ENCODE results near the gene SLC35G4.
"Not testable (repeated sequence)": the region's sequence is repeated elsewhere in the genome, so short reads cannot be mapped to it uniquely, and the experiment has no call there.

The SLC35G4 gene

GRCh38 chr18:11613611-11614010 lies 4.2 kb downstream of the SLC35G4 start:
- DNase-seq (ENCODE audit: low read depth) = not testable (repeated sequence)

DNA sequence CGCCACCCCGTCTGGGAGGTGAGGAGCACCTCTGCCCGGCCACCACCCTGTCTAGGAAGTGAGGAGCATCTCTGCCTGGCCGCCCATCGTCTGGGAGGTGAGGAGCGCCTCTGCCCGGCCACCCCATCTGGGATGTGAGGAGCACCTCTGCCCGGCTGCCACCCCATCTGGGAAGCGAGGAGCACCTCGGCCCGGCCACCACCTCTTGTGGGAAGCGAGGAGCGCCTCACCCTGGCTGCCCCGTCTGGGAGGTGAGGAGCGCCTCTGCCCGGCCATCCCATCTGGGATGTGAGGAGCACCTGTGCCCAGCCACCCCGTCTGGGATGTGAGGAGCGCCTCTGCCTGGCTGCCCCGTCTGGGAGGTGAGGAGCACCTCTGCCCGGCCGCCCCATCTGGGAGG lies 4.6 kb downstream of the SLC35G4 start:
- not testable (repeated sequence) for DNase-seq (ENCODE audit: low read depth)

DNA sequence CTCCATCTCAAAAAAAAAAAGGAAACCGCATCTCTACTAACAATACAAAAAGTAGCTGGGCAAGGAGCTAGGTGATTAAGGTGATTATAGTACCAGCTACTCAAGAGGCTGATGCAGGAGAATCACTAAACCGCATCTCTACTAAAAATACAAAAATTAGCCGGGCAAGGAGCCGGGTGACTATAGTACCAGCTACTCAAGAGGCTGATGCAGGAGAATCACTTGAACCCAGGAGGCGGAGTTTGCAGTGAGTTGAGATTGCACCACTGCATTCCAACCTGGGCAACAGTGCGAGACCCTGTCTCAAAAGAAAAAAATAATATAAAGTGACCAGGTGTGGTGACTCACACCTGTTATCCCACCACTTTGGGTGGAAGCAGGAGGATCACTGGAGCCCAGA lies 5.6 kb downstream of the SLC35G4 start:
- DNase-seq (ENCODE audit: low read depth) = not testable (repeated sequence)

GRCh38 chr18:11647310-11647709 lies 37.9 kb downstream of the SLC35G4 start:
- DNase-seq (ENCODE audit: low read depth) = not testable (repeated sequence)

DNA sequence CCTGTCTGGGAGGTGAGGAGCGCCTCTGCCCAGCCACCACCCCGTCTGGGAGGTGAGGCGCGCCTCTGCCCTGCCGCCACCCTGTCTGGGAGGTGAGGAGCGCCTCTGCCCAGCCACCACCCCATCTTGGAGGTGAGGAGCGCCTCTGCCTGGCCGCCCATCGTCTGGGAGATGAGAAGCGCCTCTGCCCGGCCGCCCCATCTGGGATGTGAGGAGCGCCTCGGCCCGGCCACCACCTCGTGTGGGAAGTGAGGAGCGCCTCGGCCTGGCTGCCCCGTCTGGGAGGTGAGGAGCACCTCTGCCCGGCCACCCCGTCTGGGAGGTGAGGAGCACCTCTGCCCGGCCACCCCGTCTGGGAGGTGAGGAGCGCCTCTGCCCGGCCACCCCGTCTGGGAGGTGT lies 38.4 kb downstream of the SLC35G4 start:
- DNase-seq (ENCODE audit: low read depth) = not testable (repeated sequence)

- DNase-seq (ENCODE audit: low read depth) = no peak
These were observed 40.4 kb downstream of the SLC35G4 start for GRCh38 chr18:11649839-11650238.

DNA sequence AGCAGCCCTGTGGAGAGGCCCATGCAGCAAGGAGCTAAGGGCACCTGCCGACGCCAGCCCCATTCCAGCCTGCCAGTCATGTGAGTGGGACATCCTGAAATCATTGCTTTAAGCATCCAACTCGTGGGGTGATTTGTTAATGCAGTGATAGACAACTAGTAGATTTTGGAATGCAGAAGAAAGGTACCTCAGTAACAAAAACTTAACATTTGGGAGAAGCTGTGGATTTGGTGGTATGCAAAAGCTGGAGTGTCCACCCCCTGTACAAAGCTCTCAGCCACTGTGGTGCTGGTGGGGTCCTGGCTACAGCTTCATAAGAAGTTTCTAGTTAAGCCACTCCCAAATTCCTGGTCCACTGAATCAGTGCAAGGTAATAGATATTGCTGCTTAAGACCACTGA lies 42.5 kb downstream of the SLC35G4 start:
- DNase-seq (ENCODE audit: low read depth) = no peak

- DNase-seq (ENCODE audit: low read depth) = no peak
These were observed 44.1 kb downstream of the SLC35G4 start for GRCh38 chr18:11653521-11653920.

DNA sequence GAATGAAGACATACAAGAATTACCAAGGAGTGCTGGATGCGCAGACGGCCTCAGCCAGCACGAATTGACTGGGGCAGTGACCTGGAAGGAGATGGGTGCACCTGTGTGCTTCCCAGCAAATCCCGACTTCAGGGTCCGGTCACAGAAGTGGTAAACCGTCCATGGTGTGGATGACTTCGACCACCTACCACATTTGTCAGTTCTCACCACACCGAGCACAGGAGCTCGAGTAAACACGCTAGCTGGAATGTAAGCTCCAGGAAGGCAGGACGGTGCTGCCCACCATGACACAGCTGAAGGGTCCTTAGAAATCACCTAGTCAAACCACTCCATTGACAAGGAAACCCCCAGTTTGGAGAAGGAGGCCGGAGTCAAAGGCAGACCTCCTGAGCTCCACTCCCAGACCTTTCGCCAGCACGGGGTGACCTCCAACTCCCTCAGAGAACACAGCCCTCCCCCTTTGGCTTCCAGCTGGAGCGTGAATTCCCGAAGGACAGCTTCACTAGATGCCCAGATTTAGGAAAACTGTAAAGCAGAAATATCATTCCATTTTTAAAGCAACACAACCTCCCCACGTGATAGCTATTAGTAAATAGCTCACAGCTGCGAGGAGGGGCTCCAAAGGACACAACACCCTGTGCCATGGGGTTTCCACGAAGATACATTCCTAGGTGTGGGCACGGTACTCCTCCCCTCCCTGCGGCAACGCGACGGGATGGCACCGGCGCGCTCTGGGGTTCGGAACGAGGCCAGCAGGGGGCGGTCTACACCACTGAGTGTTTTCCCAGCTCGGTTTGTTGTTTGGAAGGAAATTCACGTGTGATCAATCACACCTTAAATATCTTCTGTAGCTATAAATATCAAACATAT lies 45.6 kb downstream of the SLC35G4 start:
- DNase-seq (ENCODE audit: low read depth) = no peak

GRCh38 chr18:11655606-11655932 lies 46.2 kb downstream of the SLC35G4 start:
- DNase-seq (ENCODE audit: low read depth) = no peak

- no peak for DNase-seq (ENCODE audit: low read depth)
These were observed 47.8 kb downstream of the SLC35G4 start for GRCh38 chr18:11657152-11657551.

DNA sequence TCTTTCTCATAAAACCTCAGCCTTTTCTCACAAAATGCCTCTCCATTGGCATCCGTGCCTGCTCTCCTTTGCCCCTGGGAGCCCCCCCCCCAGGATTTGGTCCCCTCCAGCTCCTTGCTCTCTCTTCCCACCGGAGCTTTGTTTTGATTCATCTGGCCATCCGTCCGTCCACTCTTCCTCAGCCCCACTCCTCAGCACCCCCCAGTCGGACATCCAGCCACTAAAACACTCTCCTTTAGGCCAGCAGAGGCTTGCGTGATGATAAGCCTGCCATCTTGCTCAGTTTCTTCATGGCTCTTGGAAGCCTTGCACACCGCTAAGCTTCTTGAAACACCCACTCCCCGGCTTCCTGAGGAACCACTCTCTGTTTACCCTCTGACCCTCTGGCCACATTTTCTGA lies 48.2 kb downstream of the SLC35G4 start:
- no peak for DNase-seq (ENCODE audit: low read depth)

DNA sequence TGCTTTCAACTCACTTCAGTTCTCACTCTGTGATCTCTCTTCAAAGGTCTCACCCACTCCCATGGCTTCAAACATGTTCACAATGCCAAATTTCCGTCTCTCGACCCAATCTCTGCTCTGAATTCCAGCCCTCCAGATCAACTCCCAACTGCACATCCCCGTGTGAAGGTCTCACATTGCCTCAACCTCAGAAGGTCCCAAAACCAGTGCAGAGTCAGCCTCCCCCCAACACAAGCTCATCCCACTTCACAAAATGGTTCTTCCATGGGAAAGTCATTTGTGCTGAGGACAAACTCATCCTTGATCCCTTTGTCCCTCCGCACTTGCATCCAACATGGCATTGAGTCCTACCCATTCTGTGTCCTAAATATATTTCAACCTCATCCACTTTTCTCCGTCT lies 48.6 kb downstream of the SLC35G4 start:
- DNase-seq (ENCODE audit: low read depth) = no peak

DNA sequence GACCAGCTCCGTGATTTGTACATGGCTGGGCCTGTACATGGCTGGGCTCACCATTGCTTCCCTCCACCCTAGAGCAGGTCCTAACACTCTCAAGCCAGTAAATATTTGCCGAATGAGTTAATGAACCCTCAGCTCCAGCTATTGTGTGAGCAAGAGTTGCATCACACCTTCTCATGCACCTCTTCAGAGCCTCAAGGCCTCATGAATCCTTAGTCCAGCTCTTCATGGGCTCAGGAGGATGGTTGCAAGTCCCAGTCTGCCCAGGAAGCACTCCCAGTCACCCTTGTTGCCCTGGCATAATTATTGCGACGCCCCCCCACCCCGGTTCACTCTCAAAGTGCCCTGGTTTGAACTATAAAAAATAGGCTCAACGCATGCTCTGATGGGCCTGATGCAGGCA lies 49.6 kb downstream of the SLC35G4 start:
- DNase-seq (ENCODE audit: low read depth) = no peak

Measured in fibroblast of gingiva (primary cell).